ENCODE measurements around the gene RAPGEF1.

- TF ChIP-seq CTCF (IDR thresholded peaks at IDR 0.05) (no peak), POLR2A (IDR thresholded peaks at IDR 0.05) (no peak)
Measured at GRCh38 chr9:131554087-131554842, 185.6 kb downstream of the RAPGEF1 start.

Measured in ovary (tissue), 3 donors.